ENCODE measurements around the gene FLRT3.

GRCh38 chr20:14360416-14360815, 23.0 kb upstream of the FLRT3 start:
- no peak for TF ChIP-seq CTCF (IDR thresholded peaks at IDR 0.05)
- TF ChIP-seq EZH2 (IDR thresholded peaks at IDR 0.05), result no peak
- no peak for TF ChIP-seq EZH2phosphoT487 (IDR thresholded peaks at IDR 0.05)
